Testis (tissue), 2 donors: ENCODE measurements around the gene RPP25L.

Experiments used
- POLR2A ChIP-seq: fragments of 450-650 bp; IDR thresholded peaks from one replicate; pipeline ENCODE4 v1.6.1; 2017; ENCODE audit warnings: antibody characterized with exemption, mild to moderate bottlenecking, moderate library complexity
- TF ChIP-seq, protein P1 (sequence below), 3 experiments: fragments of 450-650 bp in 2 of 3; fragments of 200-600 bp in 1 of 3; sonication (generic) in 1 of 3; IDR thresholded peaks; one replicate each; pipeline ENCODE4 v1.5.1; 2016 to 2019; ENCODE audit warnings: antibody characterized with exemption in 3 of 3, mild to moderate bottlenecking in 2 of 3, moderate library complexity in 1 of 3

GRCh38 chr9:34629491-34629808, 17.6 kb upstream of the RPP25L start:
- no peak for TF ChIP-seq POLR2A
- TF ChIP-seq, protein P1, sequence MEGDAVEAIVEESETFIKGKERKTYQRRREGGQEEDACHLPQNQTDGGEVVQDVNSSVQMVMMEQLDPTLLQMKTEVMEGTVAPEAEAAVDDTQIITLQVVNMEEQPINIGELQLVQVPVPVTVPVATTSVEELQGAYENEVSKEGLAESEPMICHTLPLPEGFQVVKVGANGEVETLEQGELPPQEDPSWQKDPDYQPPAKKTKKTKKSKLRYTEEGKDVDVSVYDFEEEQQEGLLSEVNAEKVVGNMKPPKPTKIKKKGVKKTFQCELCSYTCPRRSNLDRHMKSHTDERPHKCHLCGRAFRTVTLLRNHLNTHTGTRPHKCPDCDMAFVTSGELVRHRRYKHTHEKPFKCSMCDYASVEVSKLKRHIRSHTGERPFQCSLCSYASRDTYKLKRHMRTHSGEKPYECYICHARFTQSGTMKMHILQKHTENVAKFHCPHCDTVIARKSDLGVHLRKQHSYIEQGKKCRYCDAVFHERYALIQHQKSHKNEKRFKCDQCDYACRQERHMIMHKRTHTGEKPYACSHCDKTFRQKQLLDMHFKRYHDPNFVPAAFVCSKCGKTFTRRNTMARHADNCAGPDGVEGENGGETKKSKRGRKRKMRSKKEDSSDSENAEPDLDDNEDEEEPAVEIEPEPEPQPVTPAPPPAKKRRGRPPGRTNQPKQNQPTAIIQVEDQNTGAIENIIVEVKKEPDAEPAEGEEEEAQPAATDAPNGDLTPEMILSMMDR (IDR thresholded peaks at IDR 0.05), result no peak
